HL-60/S4 treated with phorbol 12-myristate 13-acetate at 8.2 ng/mL for 4 days and 3 days (cell line): ENCODE measurements around the gene KLK14.

Experiments used
- in situ Hi-C: fragments of 300-500 bp; cut with MboI; formaldehyde crosslinking; loops from 2 replicates; pipeline ENCODE4 v1.15.0; 2022; ENCODE audit warnings: low sequenced_read_pairs

Gene KLK14

GRCh38 chr19:51082611-51083010, at the start of gene KLK14:
Gene KLK14, minus strand, starts transcription at chr19:51082887. Its CDS starts 273 bp downstream, at chr19:51082614.
- in situ Hi-C loops = no loop called here

DNA sequence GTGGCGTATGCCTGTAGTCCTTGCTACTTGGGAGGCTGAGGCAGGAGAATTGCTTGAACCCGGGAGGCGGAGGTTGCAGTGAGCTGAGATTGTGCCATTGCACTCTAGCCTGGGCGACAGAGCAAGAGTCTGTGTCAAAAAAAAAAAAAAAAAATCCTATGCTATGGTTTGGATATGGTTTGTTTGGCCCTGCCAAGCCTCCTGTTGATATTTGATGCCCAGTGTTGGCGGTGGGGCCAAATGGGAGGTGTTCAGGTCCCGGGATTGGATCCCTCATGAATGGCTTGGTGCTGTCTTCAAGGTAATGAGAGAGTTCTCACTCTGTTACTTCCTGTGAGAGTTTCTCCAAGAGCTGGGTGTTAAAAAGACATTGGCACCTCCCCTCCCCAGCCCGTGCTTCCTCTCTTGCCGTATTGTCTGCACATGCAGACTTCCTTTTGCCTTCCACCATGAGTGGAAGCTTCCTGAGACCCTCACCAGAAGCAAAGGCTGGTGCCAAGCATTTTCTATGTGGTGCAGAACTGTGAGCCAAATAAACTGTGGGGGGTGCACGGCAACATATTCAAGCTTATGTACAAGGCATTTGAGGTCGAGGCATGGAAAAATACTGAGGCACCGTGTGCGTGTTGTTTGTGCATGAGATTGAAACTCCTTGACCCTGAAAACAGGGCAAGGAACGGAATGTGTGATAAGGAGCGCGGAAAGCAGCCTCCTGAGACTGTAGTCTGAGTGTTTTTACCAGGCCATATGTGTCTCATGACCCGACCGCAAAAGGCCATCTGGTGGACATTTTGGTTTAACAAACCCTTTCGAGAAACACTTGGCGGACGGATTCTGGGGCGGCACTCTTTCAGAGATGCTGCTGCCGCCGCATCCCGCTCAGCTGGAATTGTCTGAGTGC, 49.3 kb upstream of the KLK14 start:
- in situ Hi-C loops = no loop called here

DNA sequence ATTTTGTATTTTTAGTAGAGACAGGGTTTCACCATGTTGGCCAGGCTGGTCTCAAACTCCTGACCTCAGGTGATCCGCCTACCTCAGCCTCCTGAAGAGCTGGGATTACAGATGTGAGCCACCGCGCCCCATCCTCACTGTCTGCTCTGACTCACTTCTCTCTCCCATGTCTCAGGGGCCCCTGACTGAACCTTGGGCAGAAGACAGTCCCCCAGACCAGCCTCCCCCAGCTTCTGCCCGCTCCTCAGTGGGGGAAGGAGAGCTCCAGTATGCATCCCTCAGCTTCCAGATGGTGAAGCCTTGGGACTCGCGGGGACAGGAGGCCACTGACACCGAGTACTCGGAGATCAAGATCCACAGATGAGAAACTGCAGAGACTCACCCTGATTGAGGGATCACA, 47.0 kb upstream of the KLK14 start:
- in situ Hi-C loops = no loop called here

GRCh38 chr19:51128227-51128626, 45.5 kb upstream of the KLK14 start:
- in situ Hi-C loops = no loop called here

DNA sequence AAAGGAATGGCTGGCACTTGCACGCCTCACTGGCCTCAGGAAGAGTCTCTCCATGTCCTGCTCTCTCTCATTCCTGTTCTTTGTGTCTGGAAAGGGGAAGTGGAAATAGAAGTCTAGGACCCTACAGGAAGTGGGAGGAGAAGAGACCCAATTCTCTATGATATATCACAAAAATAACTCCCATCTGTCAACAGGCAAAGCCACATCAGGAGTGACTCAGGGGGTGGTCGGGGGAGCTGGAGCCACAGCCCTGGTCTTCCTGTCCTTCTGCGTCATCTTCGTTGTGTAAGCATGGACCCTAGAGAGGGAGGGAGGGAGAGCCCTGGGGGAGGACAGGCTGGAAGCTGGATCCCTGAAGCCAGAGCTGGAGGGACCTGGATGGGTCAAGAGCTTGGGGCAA, 45.1 kb upstream of the KLK14 start:
- in situ Hi-C loops = no loop called here

DNA sequence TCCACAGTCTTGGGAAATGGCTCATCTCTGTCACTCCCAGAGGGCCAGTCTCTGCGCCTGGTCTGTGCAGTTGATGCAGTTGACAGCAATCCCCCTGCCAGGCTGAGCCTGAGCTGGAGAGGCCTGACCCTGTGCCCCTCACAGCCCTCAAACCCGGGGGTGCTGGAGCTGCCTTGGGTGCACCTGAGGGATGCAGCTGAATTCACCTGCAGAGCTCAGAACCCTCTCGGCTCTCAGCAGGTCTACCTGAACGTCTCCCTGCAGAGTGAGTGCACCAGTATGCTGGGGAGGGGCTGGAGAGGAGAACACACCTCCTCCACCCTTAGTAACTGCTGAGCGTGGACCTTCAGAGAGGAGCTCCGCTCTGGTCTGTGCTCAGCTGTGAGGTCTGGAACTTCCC, 44.3 kb upstream of the KLK14 start:
- in situ Hi-C loops = no loop called here

DNA sequence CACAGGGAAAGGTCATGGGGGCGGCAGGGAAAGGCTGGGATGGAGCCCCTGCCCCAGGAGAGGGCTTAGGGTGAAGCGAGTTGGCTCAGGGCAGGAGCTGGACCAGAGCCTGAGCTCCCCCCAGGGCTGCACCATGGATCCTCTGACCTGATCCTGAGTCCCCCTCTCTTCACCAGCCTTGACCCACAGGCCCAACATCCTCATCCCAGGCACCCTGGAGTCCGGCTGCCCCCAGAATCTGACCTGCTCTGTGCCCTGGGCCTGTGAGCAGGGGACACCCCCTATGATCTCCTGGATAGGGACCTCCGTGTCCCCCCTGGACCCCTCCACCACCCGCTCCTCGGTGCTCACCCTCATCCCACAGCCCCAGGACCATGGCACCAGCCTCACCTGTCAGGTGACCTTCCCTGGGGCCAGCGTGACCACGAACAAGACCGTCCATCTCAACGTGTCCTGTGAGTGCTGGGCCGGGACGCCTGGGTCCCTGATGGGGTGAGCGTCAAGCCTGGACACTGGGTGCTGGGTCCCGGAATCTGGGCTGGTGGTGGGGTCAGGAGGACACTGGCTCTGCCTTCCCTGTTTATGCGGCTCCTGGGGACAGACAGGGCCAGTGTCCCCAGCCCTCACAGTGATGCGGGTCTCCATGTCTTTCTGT, 42.9 kb upstream of the KLK14 start:
- in situ Hi-C loops = no loop called here

GRCh38 chr19:51124729-51125128, 42.0 kb upstream of the KLK14 start, which contains the start of gene SIGLEC9:
Gene SIGLEC9, plus strand, starts transcription at chr19:51124906. Its CDS starts 69 bp downstream, at chr19:51124975.
- in situ Hi-C loops = no loop called here

DNA sequence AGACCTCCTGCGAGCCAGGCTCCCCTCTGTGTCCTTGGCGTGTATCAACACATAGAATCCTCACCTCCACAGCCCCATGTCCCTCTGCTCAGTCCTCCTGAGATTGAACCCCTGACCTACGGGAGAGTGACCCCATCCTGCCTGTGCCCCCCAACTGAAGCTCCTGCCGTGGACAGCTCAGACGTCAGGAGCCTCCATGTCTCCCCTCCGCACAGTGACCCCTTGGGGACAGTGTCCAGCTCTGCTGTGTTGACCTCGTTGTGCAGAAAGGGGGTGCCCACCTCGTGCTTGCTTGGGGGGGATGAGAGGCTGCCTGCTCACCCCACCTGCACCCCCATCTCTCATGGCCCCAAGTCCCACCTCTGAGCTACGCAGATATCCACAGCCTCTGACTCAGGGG, 41.5 kb upstream of the KLK14 start:
- in situ Hi-C loops = no loop called here

DNA sequence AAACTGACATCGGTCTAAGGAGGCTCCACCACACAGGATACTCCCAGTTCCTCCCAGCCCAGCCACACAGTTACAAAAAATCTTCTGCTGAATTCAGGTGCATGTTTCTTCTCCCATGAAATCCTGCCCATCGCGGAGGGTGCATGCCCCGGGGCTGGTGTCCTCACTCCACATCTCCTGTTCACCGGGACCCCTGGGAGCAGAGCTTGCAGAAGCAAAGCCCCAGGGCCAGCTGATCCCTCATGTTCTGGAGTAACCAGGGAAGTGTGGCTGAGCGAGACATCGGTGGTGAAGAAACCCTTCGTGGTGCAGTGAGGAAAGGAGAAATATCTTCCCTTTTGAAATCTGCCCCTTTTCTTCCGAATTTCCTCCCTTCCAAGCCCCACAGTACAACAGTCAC, 41.1 kb upstream of the KLK14 start:
- in situ Hi-C loops = no loop called here

- in situ Hi-C loops = no loop called here
Observed at GRCh38 chr19:51123381-51123800, 40.7 kb upstream of the KLK14 start.

GRCh38 chr19:51122112-51122981, 39.7 kb upstream of the KLK14 start:
- in situ Hi-C loops = no loop called here

GRCh38 chr19:51121257-51121656, 38.6 kb upstream of the KLK14 start:
- in situ Hi-C loops = no loop called here

GRCh38 chr19:51120160-51120559, 37.5 kb upstream of the KLK14 start:
- in situ Hi-C loops = no loop called here

GRCh38 chr19:51119611-51120010, 36.9 kb upstream of the KLK14 start:
- in situ Hi-C loops = no loop called here

- in situ Hi-C loops = no loop called here
Observed at GRCh38 chr19:51119101-51119500, 36.4 kb upstream of the KLK14 start.

GRCh38 chr19:51116736-51117286, 34.1 kb upstream of the KLK14 start:
- in situ Hi-C loops = no loop called here

DNA sequence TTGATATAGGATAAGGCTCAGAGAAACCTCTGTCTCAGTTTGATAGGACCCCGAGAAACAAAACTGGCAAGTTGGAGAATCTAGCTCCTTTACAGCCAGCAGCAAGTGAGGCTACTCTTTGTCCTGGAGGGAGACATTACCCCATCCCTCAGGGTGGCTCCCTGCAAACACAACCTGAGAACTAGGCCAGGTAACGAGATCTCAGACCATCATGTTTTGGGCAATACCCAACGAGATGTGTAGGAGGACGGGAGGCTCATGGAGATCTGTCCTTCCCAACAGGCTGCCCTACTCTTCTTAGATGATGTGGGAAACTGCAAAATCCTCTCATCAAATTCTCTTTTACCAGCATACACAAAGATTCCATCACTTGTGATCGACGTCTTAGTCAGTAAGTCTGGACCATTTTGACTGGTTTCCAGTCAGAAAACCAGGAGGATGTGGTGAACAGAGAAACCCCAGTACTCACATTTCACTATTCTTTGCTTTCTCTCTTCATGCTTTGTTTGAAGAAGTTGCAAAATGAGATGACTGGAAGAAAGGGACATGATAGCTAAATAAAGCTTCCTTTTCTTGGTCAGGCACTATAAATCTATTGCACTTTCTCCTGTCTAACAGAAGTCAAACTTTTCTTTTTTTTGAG, 31.5 kb upstream of the KLK14 start:
- in situ Hi-C loops = no loop called here

- in situ Hi-C loops = no loop called here
Observed at GRCh38 chr19:51111606-51112005, 28.9 kb upstream of the KLK14 start.

DNA sequence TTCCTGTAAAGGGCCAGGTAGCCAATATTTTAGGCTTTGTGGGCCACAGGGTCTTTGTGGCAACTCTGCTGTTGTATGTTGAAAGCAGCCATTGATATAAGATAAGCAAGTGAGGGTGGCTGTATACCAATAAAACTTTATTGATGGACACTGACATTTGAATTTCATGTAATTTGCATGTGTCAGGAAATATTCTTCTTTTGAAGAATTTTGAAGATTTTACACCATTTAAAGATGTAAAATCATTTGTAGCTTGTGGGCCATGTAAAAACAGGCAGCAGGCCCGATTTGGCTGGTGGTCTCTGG, 27.9 kb upstream of the KLK14 start:
- in situ Hi-C loops = no loop called here

- in situ Hi-C loops = no loop called here
Observed at GRCh38 chr19:51108805-51109146, 26.1 kb upstream of the KLK14 start.
